Measurements from ENCODE around the gene LSAMP.
A peak's percentile ranks its signal among the peaks of the same experiment; 100 is the strongest.
"Not testable (repeated sequence)": the region's sequence is repeated elsewhere in the genome, so short reads cannot be mapped to it uniquely, and the experiment has no call there.

LSAMP gene

GRCh38 chr3:115819785-115820384 lies 625.4 kb downstream of the LSAMP start:
- Histone ChIP-seq H3K36me3 (ENCODE audit: control insufficient read depth, low read depth, low read length) (no peaks in the 10 kb centered on the region), H3K9me3 (ENCODE audit: control insufficient read depth, low read depth, low read length) (no peaks in the 10 kb centered on the region), H3K4me1 (ENCODE audit: control insufficient read depth, low read depth, low read length) (no peaks in the 10 kb centered on the region), H3K4me3 (ENCODE audit: low read length) (no peak overlapping the region), H3K9ac (ENCODE audit: low read length) (no peak overlapping the region), H3K27me3 (ENCODE audit: control insufficient read depth, insufficient read depth, low read length) (no peaks in the 10 kb centered on the region), H3K27ac (ENCODE audit: low read length) (no peak overlapping the region)

- Histone ChIP-seq H3K4me3 (ENCODE audit: low read length) (no peak overlapping the region), H3K36me3 (ENCODE audit: control insufficient read depth, low read depth, low read length) (no peaks in the 10 kb centered on the region), H3K9ac (ENCODE audit: low read length) (no peak overlapping the region), H3K4me1 (ENCODE audit: control insufficient read depth, low read depth, low read length) (peaks cover 5% of the 10 kb centered on the region), H3K27me3 (ENCODE audit: control insufficient read depth, insufficient read depth, low read length) (no peaks in the 10 kb centered on the region), H3K9me3 (ENCODE audit: control insufficient read depth, low read depth, low read length) (no peaks in the 10 kb centered on the region), H3K27ac (ENCODE audit: low read length) (no peak overlapping the region)
Observed at GRCh38 chr3:115814778-115815380, 630.4 kb downstream of the LSAMP start.

GRCh38 chr3:115814006-115814405 lies 631.3 kb downstream of the LSAMP start:
- Histone ChIP-seq H3K27me3 (ENCODE audit: control insufficient read depth, insufficient read depth, low read length) (no peaks in the 10 kb centered on the region), H3K27ac (ENCODE audit: low read length) (no peak overlapping the region), H3K4me1 (ENCODE audit: control insufficient read depth, low read depth, low read length) (peaks cover 5% of the 10 kb centered on the region), H3K36me3 (ENCODE audit: control insufficient read depth, low read depth, low read length) (no peaks in the 10 kb centered on the region), H3K4me3 (ENCODE audit: low read length) (no peak overlapping the region), H3K9me3 (ENCODE audit: control insufficient read depth, low read depth, low read length) (no peaks in the 10 kb centered on the region), H3K9ac (ENCODE audit: low read length) (no peak overlapping the region)

GRCh38 chr3:115808816-115809215 lies 636.5 kb downstream of the LSAMP start:
- Histone ChIP-seq H3K27me3 (ENCODE audit: control insufficient read depth, insufficient read depth, low read length) (no peaks in the 10 kb centered on the region), H3K4me3 (ENCODE audit: low read length) (no peak overlapping the region), H3K4me1 (ENCODE audit: control insufficient read depth, low read depth, low read length) (peaks cover 27% of the 10 kb centered on the region), H3K9me3 (ENCODE audit: control insufficient read depth, low read depth, low read length) (no peaks in the 10 kb centered on the region), H3K36me3 (ENCODE audit: control insufficient read depth, low read depth, low read length) (no peaks in the 10 kb centered on the region), H3K9ac (ENCODE audit: low read length) (no peak overlapping the region), H3K27ac (ENCODE audit: low read length) (no peak overlapping the region)

GRCh38 chr3:115808244-115808643 lies 637.0 kb downstream of the LSAMP start:
- peaks cover 30% of the 10 kb centered on the region for H3K4me1 ChIP-seq (ENCODE audit: control insufficient read depth, low read depth, low read length)
- H3K9me3 ChIP-seq (ENCODE audit: control insufficient read depth, low read depth, low read length): no peaks in the 10 kb centered on the region
- no peak overlapping the region for H3K4me3 ChIP-seq (ENCODE audit: low read length)
- no peaks in the 10 kb centered on the region for H3K36me3 ChIP-seq (ENCODE audit: control insufficient read depth, low read depth, low read length)
- H3K27ac ChIP-seq (ENCODE audit: low read length): no peak overlapping the region
- no peaks in the 10 kb centered on the region for H3K27me3 ChIP-seq (ENCODE audit: control insufficient read depth, insufficient read depth, low read length)
- no peak overlapping the region for H3K9ac ChIP-seq (ENCODE audit: low read length)

GRCh38 chr3:115806501-115806900 lies 638.8 kb downstream of the LSAMP start:
- no peaks in the 10 kb centered on the region for H3K36me3 ChIP-seq (ENCODE audit: control insufficient read depth, low read depth, low read length)
- H3K4me3 ChIP-seq (ENCODE audit: low read length): no peak overlapping the region
- H3K27ac ChIP-seq (ENCODE audit: low read length): no peak overlapping the region
- H3K9me3 ChIP-seq (ENCODE audit: control insufficient read depth, low read depth, low read length): no peaks in the 10 kb centered on the region
- no peak overlapping the region for H3K9ac ChIP-seq (ENCODE audit: low read length)
- no peaks in the 10 kb centered on the region for H3K27me3 ChIP-seq (ENCODE audit: control insufficient read depth, insufficient read depth, low read length)
- peaks cover 30% of the 10 kb centered on the region for H3K4me1 ChIP-seq (ENCODE audit: control insufficient read depth, low read depth, low read length)

GRCh38 chr3:115805520-115805919 lies 639.8 kb downstream of the LSAMP start:
- H3K36me3 ChIP-seq (ENCODE audit: control insufficient read depth, low read depth, low read length): no peaks in the 10 kb centered on the region
- no peak overlapping the region for H3K9ac ChIP-seq (ENCODE audit: low read length)
- H3K4me1 ChIP-seq (ENCODE audit: control insufficient read depth, low read depth, low read length): peaks cover 30% of the 10 kb centered on the region
- no peaks in the 10 kb centered on the region for H3K27me3 ChIP-seq (ENCODE audit: control insufficient read depth, insufficient read depth, low read length)
- peak overlapping the region; percentile 19 for H3K4me3 ChIP-seq (ENCODE audit: low read length)
- H3K27ac ChIP-seq (ENCODE audit: low read length): no peak overlapping the region
- H3K9me3 ChIP-seq (ENCODE audit: control insufficient read depth, low read depth, low read length): no peaks in the 10 kb centered on the region

- Histone ChIP-seq H3K27me3 (ENCODE audit: control insufficient read depth, insufficient read depth, low read length) (no peaks in the 10 kb centered on the region), H3K9ac (ENCODE audit: low read length) (no peak overlapping the region), H3K4me1 (ENCODE audit: control insufficient read depth, low read depth, low read length) (peaks cover 30% of the 10 kb centered on the region), H3K36me3 (ENCODE audit: control insufficient read depth, low read depth, low read length) (no peaks in the 10 kb centered on the region), H3K4me3 (ENCODE audit: low read length) (no peak overlapping the region), H3K27ac (ENCODE audit: low read length) (no peak overlapping the region), H3K9me3 (ENCODE audit: control insufficient read depth, low read depth, low read length) (no peaks in the 10 kb centered on the region)
Observed at GRCh38 chr3:115804713-115805119, 640.6 kb downstream of the LSAMP start.

- Histone ChIP-seq H3K4me1 (ENCODE audit: control insufficient read depth, low read depth, low read length) (peaks cover 30% of the 10 kb centered on the region), H3K4me3 (ENCODE audit: low read length) (no peak overlapping the region), H3K36me3 (ENCODE audit: control insufficient read depth, low read depth, low read length) (no peaks in the 10 kb centered on the region), H3K27ac (ENCODE audit: low read length) (no peak overlapping the region), H3K27me3 (ENCODE audit: control insufficient read depth, insufficient read depth, low read length) (no peaks in the 10 kb centered on the region), H3K9me3 (ENCODE audit: control insufficient read depth, low read depth, low read length) (no peaks in the 10 kb centered on the region), H3K9ac (ENCODE audit: low read length) (no peak overlapping the region)
Observed at GRCh38 chr3:115804200-115804599, 641.1 kb downstream of the LSAMP start.

- no peaks in the 10 kb centered on the region for H3K27me3 ChIP-seq (ENCODE audit: control insufficient read depth, insufficient read depth, low read length)
- no peak overlapping the region for H3K4me3 ChIP-seq (ENCODE audit: low read length)
- H3K9ac ChIP-seq (ENCODE audit: low read length): no peak overlapping the region
- H3K9me3 ChIP-seq (ENCODE audit: control insufficient read depth, low read depth, low read length): no peaks in the 10 kb centered on the region
- peaks cover 30% of the 10 kb centered on the region for H3K4me1 ChIP-seq (ENCODE audit: control insufficient read depth, low read depth, low read length)
- no peaks in the 10 kb centered on the region for H3K36me3 ChIP-seq (ENCODE audit: control insufficient read depth, low read depth, low read length)
- no peak overlapping the region for H3K27ac ChIP-seq (ENCODE audit: low read length)
Observed at GRCh38 chr3:115803661-115804060, 641.6 kb downstream of the LSAMP start.

- no peaks in the 10 kb centered on the region for H3K27me3 ChIP-seq (ENCODE audit: control insufficient read depth, insufficient read depth, low read length)
- H3K4me1 ChIP-seq (ENCODE audit: control insufficient read depth, low read depth, low read length): peaks cover 19% of the 10 kb centered on the region
- H3K4me3 ChIP-seq (ENCODE audit: low read length): no peak overlapping the region
- no peaks in the 10 kb centered on the region for H3K36me3 ChIP-seq (ENCODE audit: control insufficient read depth, low read depth, low read length)
- no peak overlapping the region for H3K27ac ChIP-seq (ENCODE audit: low read length)
- H3K9me3 ChIP-seq (ENCODE audit: control insufficient read depth, low read depth, low read length): no peaks in the 10 kb centered on the region
- no peak overlapping the region for H3K9ac ChIP-seq (ENCODE audit: low read length)
Observed at GRCh38 chr3:115800489-115801075, 644.7 kb downstream of the LSAMP start.

GRCh38 chr3:115800065-115800464 lies 645.2 kb downstream of the LSAMP start:
- not testable (repeated sequence) for H3K27ac ChIP-seq (ENCODE audit: low read length); H3K36me3 ChIP-seq (ENCODE audit: control insufficient read depth, low read depth, low read length)
- peaks cover 14% of the 10 kb centered on the region for H3K4me1 ChIP-seq (ENCODE audit: control insufficient read depth, low read depth, low read length)

More at GRCh38 chr3:115800065-115800464, 645.2 kb downstream of the LSAMP start:
- not testable (repeated sequence) for H3K9ac ChIP-seq (ENCODE audit: low read length); H3K4me3 ChIP-seq (ENCODE audit: low read length); H3K9me3 ChIP-seq (ENCODE audit: control insufficient read depth, low read depth, low read length); H3K27me3 ChIP-seq (ENCODE audit: control insufficient read depth, insufficient read depth, low read length)
